Neural crest cell (in vitro differentiated cells): ENCODE measurements around the gene LRRK1. TPM values are rescaled to one million over a fixed set of nuclear protein-coding genes. Genes with fewer than 3 reads are reported as not detected.
A peak's percentile ranks its signal among the peaks of the same experiment; 100 is the strongest.

Experiments
- DNase-seq: peaks from one replicate; pipeline ENCODE4 v3.0.0; 2021; ENCODE audit warnings: low read depth, mixed read lengths, low spot score
- H3K27ac Mint-ChIP-seq: one replicate; pipeline ENCODE4 v1.8.0; 2021; ENCODE audit warnings: mild to moderate bottlenecking, mixed read lengths; ENCODE audit not compliant: unreplicated experiment
- H3K27me3 Mint-ChIP-seq: 2 replicates; pipeline ENCODE4 v1.8.0; 2021; ENCODE audit warnings: low read depth, mild to moderate bottlenecking, mixed read lengths
- H3K36me3 Mint-ChIP-seq: 2 replicates; pipeline ENCODE4 v1.8.0; 2021; ENCODE audit warnings: low read depth, mild to moderate bottlenecking, mixed read lengths
- H3K4me1 Mint-ChIP-seq: 2 replicates; pipeline ENCODE4 v1.8.0; 2021; ENCODE audit warnings: mixed read lengths
- H3K4me3 Mint-ChIP-seq: one replicate; pipeline ENCODE4 v1.8.0; 2021; ENCODE audit warnings: mild to moderate bottlenecking, mixed read lengths
- H3K9me3 Mint-ChIP-seq: 2 replicates; pipeline ENCODE4 v1.8.0; 2021; ENCODE audit warnings: mixed read lengths
- CTCF ChIP-seq: fragments of 200-600 bp; sonication (generic); conservative IDR thresholded peaks from 2 replicates; pipeline ENCODE4 v1.5.0; 2021; ENCODE audit warnings: antibody characterized with exemption, mild to moderate bottlenecking
- total RNA-seq: library from RNA; stranded (reverse); gene quantifications from 2 replicates; pipeline ENCODE4 v1.2.1, GENCODE V29; 2021

The LRRK1 gene
- total RNA-seq, 1 donor from 2014 or later: 1.7 TPM

DNA sequence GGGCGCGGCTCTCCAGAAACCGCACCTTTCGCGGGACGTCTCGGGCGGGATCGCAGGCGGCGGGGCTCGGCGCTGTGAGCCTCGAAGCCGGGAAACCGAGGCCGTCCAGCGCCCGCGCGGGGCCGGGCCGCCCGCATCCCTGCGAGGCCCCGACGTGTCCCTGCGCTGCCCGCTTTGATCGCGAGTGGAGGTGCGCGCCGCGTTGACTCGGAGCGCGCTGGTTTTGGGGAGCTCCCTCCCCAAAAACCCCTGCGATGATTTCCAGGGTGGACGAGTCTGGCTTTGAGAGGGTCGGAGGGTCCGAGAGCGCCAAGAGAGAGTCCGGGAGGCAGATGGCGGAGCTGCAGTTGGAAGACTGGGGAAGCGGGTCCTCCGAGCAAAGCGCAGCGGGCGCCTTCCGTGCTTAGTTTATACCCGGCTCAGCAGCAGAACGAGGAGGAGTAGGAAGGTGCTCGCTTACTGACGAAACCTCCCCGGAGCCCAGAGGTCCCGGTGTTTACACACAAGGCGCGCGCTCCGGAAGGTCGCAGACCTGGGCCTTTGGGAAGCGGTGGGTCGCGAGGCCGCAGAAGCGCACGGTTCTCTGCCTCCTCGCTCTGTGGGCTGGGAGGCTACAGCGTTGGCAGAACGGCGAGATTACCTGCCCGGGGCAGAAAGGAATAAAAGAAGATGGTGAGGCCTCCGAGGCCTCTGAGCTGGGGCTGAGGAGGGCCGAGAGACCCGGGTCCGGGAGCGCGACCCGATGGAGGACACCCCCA is 38.8 kb upstream of the LRRK1 start:
- H3K4me1 Mint-ChIP-seq: peaks cover 15% of the 10 kb centered on the region
- DNase-seq: no peak
- H3K27me3 Mint-ChIP-seq: peaks cover 82% of the 10 kb centered on the region
- no peak for TF ChIP-seq CTCF
- H3K27ac Mint-ChIP-seq: no peak overlapping the region
- no peaks in the 10 kb centered on the region for H3K9me3 Mint-ChIP-seq
- peak overlapping the region; percentile 83 for H3K4me3 Mint-ChIP-seq
- no peaks in the 10 kb centered on the region for H3K36me3 Mint-ChIP-seq

GRCh38 chr15:100880897-100881242 is 38.3 kb upstream of the LRRK1 start:
- peaks cover 18% of the 10 kb centered on the region for H3K4me1 Mint-ChIP-seq

GRCh38 chr15:100881573-100882336 is 37.4 kb upstream of the LRRK1 start:
- H3K27me3 Mint-ChIP-seq: peaks cover 74% of the 10 kb centered on the region
- TF ChIP-seq CTCF: no peak

More at GRCh38 chr15:100880897-100881242, 38.3 kb upstream of the LRRK1 start:
- DNase-seq: no peak
- Mint-ChIP-seq H3K9me3 (no peaks in the 10 kb centered on the region), H3K36me3 (no peaks in the 10 kb centered on the region), H3K27ac (no peak overlapping the region), H3K4me3 (peak overlapping the region; percentile 83), H3K27me3 (peaks cover 80% of the 10 kb centered on the region)
- TF ChIP-seq CTCF: no peak

GRCh38 chr15:100885116-100885515 is 34.0 kb upstream of the LRRK1 start:
- Mint-ChIP-seq H3K27ac (no peak overlapping the region), H3K9me3 (no peaks in the 10 kb centered on the region), H3K4me1 (peaks cover 26% of the 10 kb centered on the region), H3K36me3 (no peaks in the 10 kb centered on the region), H3K4me3 (no peak overlapping the region), H3K27me3 (peaks cover 52% of the 10 kb centered on the region)
- DNase-seq: no peak
- TF ChIP-seq CTCF: no peak

More at GRCh38 chr15:100881573-100882336, 37.4 kb upstream of the LRRK1 start:
- Mint-ChIP-seq H3K4me3 (peak overlapping the region; percentile 83), H3K36me3 (no peaks in the 10 kb centered on the region), H3K9me3 (no peaks in the 10 kb centered on the region), H3K27ac (no peak overlapping the region), H3K4me1 (peaks cover 20% of the 10 kb centered on the region)
- no peak for DNase-seq

GRCh38 chr15:100885811-100886210 is 33.3 kb upstream of the LRRK1 start:
- Mint-ChIP-seq H3K4me1 (peaks cover 26% of the 10 kb centered on the region), H3K27ac (no peak overlapping the region), H3K4me3 (no peak overlapping the region), H3K9me3 (no peaks in the 10 kb centered on the region), H3K36me3 (no peaks in the 10 kb centered on the region), H3K27me3 (peaks cover 45% of the 10 kb centered on the region)
- no peak for TF ChIP-seq CTCF
- no peak for DNase-seq
